Breast epithelium (tissue), 3 donors: ENCODE measurements around the gene WSB1.

Experiments
- POLR2AphosphoS5 ChIP-seq, 3 donors: sonication (generic); formaldehyde crosslinking; IDR thresholded peaks; one replicate each; pipeline ENCODE4 v1.6.1; 2017; ENCODE audit warnings: antibody characterized with exemption in 3 of 3
- TF ChIP-seq, protein P1 (sequence below), 3 donors: fragments of 450-650 bp; IDR thresholded peaks; one replicate each; pipeline ENCODE4 v1.5.1; 2016 to 2017; ENCODE audit warnings: antibody characterized with exemption in 3 of 3, mild to moderate bottlenecking in 3 of 3, moderate library complexity in 3 of 3

DNA sequence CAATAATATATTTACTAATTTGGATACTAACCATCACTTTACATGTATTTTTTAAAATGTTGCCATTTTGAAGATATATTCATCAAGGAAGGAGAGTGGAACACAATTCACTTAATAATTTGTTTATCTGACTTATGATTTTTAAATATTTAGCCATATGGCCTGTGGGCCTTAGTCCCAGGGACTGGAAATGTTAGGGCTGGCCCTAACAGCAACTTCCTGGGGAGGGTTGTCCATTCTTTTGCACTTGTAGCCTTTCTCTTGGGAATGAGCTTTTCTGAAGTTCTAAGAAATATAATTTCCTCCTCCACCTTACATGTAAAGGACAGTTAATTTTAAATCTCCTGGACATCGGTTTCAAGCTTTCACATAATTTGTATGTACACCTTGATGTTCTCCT, 27.7 kb upstream of the WSB1 start:
- no peak for TF ChIP-seq POLR2AphosphoS5 (IDR thresholded peaks at IDR 0.05)
- TF ChIP-seq, protein P1, sequence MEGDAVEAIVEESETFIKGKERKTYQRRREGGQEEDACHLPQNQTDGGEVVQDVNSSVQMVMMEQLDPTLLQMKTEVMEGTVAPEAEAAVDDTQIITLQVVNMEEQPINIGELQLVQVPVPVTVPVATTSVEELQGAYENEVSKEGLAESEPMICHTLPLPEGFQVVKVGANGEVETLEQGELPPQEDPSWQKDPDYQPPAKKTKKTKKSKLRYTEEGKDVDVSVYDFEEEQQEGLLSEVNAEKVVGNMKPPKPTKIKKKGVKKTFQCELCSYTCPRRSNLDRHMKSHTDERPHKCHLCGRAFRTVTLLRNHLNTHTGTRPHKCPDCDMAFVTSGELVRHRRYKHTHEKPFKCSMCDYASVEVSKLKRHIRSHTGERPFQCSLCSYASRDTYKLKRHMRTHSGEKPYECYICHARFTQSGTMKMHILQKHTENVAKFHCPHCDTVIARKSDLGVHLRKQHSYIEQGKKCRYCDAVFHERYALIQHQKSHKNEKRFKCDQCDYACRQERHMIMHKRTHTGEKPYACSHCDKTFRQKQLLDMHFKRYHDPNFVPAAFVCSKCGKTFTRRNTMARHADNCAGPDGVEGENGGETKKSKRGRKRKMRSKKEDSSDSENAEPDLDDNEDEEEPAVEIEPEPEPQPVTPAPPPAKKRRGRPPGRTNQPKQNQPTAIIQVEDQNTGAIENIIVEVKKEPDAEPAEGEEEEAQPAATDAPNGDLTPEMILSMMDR (IDR thresholded peaks at IDR 0.05), result no peak
